Measurements from ENCODE around the gene TMEM106C.

DNA sequence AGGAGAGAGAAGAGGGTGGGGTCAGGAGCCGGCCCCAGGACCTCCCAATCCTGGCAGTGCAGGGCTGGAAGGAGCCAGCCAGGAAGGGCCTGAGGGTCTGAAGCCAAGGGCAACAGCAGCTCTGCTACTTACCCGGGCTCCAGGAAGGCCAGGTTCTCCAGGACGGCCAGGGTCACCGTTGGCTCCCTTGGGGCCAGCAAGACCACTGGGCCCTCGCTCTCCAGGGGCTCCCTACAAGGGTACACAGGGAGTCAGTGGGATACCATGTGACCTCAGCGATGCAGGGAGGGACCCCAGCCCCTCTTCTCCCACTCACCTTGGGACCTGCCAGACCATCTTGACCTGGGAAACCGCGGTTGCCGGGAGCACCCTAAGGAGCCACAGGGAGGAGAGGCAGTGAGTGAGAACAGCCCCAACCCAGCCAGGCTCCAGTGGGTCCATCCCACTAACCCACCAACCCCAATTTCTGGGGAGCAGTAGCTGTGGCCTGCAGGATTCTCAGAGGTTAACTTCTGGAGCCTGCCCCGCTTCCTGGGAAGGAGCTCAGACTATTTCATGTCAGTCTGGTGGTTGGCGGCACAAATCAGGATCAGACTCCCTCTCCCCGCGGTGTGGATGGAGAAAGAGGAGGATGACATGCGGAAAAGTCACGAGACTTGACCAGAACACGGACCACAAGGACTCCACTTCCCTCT is 22.3 kb downstream of the TMEM106C start:
- no peak for TF ChIP-seq TOX (CRISPR knock-in tag; IDR thresholded peaks at IDR 0.05; ENCODE audit: borderline replicate concordance)
- TF ChIP-seq CSRNP3 (CRISPR knock-in tag; IDR thresholded peaks at IDR 0.05) = no peak
